Fibroblast of the conjunctiva (primary cell): ENCODE measurements around the gene CFAP119.
"Not testable (repeated sequence)": the region's sequence is repeated elsewhere in the genome, so short reads cannot be mapped to it uniquely, and the experiment has no call there.

Experiments used
- DNase-seq: peaks from one replicate; pipeline ENCODE4 v3.0.0-alpha.2; 2010; ENCODE audit warnings: low read depth

CFAP119 gene

DNA sequence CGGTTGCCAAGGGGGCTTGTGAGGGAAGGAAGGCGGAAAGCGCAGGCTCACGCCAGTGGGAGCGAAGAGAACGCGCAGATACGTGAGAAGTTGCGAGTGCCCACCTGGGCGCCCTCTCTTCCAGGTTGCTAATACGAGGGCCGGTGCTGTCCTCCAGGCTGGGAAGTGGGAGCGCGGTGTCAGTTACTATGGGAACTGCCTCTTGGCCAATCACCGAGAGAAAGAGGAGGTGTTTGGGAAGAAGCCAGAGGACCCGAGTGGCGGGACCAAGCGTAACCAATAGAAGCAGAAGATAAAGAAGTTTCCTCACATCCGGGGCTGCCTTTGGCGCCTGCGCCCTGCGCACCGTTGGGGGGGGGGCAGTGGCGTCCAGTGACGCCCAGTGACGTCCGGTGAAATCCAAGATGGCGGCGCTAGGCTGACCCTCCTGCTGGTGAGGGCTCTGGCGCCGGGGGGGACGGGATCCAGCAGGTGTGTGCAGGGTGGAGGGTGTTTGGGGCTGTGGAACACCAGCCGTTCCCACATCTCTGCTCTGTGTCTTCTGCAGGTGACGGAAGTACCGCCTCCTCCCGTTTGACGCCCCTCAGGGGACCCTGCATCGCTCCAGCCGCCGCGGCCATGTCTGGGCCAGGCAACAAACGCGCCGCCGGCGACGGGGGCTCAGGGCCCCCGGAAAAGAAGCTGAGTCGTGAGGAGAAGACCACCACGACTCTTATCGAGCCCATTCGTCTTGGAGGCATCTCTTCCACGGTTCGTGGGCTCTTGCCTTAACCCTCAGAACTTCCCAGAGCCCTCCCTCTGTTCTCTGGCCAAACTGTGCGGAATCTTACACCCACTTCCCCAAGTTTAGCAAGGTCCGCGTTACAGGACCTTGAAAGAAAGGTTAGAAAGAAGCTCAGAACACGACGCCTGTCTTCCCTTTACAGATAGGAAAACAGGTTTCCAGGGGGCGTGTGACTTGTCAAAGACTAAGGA lies at the start of gene CFAP119, which contains the start of gene RNF40:
CFAP119 (minus strand) TSS at position 135 of the 975 bp plus-strand sequence. CDS start 314 bp downstream, outside the sequence.
RNF40 (plus strand) TSS at position 395 of the 975 bp plus-strand sequence; CDS start at position 619, 224 bp downstream.
- peak; percentile 96 for DNase-seq

DNA sequence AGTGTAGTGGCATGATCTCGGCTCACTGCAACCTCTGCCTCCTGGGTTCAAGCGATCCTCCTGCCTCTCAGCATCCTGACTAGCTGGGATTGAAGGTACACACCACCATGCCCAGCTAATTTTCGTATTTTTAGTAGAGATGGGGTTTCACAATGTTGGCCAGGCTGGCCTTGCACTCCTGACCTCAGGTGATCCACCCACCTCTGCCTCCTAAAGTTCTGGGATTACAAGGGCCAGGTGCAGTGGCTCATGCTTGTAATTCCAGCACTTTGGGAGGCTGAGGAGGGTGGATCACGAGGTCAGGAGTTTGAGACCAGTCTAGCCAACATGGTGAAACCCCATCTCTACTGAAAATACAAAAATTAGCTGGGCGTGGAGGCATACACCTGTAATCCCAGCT lies 47.8 kb upstream of the CFAP119 start:
- DNase-seq = not testable (repeated sequence)

DNA sequence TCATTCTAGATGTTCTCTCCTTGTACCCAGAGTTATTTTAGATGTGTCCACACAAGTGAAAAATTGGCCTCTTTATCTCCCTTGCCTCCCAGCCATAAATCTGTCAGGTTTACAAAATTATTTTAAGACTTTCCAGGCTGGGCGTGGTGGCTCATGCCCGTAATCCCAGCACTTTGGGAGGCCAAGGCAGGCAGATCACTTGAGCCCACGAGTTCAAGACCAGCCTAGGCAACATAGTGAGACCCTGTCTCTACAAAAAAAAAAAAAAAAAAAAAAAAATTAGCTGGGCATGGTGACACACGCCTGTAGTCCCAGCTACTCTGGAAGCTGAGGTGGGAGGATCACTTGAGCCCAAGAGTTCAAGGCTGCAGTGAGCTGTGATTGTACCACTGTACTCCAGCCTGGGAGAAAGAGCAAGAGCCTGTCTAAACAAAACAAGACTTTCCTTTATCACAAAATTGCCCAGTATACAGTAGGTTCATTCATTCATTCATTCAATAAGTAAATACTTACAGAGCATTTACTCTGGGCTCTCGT lies 47.1 kb upstream of the CFAP119 start:
- DNase-seq = not testable (repeated sequence)

DNA sequence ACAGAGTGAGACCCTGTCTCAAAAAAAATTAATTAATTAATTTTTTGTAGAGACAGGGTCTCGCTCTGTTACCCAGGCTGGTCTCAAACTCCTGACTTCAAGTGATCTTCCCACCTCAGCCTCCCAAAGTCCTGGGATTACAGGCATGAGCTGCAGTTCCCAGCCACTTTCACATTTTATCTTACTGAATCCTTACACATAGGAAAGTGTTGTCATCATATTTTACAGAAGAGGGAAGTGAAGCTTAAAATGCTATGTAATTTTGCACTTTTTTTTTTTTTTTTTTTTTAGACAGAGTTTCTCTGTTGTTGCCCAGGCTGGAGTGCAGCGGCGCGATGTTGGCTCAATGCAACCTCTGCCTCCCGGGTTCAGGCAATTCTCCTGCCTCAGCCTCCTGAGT lies 46.3 kb upstream of the CFAP119 start:
- DNase-seq = no peak

DNA sequence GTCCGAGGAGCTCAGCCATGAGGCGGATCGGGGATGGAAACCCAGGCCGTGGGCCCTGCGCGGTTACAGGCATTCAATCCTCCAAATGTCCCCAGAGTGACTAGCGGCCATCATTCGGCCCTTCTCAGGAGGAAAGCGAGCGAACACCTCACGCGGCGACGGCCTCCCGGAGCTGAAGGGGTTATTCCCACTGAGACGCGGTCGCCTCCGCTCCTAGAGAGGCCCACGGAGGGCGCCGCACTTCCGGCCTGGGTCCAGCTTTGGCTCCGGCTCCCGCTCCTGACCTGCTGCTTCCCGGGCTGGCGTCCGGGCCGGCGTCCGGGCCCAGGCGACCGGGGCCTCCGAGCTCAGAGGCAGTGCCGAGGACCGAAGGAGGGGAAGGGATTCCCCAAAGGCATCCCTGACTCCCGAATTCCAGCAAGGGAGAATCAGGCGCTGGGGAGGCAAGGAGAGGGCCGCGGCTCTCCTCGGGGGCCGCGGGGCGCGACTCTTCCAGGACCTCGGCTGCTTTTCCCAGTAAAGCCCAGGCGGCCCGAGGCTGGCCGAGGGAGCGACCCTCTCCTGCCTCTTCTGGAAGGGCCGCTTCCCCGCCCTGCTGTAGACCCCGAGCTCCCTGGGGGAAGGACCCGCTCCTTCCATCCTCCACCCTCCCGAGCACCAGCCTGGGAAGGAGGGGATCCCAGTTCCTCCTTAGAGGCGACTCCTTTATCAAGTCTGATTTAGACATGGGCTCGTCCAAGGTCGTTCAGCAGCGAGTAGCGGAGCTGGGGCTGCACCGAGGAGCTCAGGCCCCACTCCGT lies 43.7 kb upstream of the CFAP119 start:
- DNase-seq = peak; percentile 58

DNA sequence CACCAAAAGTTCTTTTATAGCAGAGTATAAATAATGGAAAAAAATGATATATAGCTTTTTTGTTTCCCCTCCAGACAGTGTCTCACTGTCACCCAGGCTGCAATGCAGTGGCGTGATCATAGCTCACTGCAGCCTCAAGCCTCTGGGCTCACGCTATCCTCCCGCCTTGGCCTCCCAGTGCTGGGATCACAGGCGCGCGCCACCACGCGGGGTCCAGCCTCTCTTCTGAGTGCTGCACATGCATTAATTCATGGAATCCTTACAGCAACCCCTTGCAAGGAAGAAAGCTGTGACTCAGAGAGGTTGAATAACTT lies 43.2 kb upstream of the CFAP119 start:
- no peak for DNase-seq

DNA sequence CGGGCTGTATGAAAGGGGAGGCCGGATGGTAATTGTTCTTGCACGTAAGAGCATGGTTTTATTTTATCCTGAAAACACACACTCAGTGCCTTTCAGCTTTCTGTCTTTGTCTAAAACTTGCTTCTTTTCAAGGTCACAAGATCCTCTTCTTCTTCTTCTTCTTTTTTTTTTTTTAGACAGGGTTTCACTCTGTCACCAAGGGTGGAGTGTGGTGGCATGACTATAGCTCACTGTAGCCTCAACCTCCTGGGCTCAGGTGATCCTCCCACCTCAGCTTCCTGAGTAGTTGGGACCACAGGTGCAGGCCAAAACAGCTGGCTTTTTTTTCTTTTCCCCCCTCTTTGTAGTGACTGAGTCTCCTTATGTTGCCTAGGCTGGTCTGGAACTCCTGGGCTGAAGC lies 41.1 kb upstream of the CFAP119 start:
- no peak for DNase-seq

DNA sequence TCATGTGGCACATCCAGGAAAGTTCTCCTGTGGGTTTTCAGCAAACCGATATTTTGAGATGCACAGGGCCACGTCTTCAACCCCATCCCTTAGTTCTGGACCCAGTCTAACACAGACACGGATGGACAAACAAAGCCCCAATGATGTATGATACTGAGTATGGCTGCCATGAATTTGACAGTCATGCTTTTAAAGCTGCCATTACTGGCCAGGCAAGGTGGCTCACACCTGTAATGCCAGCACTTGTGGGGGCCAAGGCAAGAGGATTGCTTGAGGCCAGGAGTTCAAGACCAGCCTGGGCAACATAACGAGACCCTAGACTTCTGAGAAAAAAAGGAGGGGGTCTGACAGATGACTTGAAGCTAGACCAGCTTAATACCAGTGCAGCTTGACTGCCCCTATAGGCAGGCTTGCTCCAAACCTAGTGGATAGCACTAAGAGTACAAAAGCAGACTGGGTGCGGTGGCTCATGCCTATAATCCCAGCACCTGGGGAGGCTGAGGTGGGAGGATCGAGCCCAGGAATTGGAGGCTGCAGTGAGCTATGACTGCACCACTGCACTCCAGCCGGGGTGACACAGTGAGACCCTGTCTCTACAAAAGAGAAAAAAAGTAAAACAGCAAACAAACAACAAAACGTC lies 35.9 kb upstream of the CFAP119 start:
- DNase-seq = no peak

DNA sequence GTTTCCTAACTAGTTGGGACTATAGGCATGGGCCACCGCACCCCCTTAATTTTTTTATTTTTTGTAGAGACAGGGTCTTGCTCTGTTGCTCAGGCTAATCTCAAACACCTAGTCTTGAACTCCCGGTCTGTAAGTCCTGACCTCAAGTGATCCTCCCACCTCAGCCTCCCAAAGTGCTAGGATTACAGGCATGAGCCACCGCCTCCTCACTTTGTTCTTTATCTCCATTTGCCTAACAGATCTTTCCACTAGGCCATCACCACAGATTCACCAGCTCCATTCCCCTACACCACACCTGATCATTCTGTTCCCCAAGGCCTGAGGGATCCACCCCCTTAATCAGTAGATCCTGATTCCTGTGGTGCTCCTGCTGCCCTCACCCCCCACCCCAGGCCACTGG lies 32.8 kb upstream of the CFAP119 start:
- no peak for DNase-seq

DNA sequence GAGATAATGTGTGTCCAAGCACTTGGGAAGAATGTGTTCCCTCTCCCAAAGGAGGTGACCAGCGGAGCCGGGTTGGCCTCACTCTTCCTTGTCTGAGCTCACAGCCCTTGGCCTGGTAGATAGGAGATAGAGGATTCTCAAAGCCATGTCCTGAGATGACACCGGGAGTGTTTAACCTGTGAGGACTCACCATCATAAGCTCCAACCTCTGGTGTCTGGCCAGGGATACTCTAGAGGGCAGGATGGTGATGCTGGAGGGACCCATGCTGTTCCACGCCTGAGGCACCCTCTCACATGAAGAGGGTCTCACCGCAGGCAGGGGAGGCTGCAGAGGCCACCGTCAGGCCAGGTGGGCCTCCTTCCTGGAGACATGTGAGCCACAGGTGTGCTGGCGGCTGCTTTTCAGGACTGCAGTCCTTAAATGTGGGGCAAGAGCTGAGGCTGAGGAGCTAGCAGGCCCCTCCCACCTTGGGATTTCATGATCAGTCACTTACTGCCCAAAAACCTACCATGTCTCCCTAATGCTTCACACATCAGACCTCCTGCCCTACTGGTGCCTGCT lies 31.7 kb upstream of the CFAP119 start:
- no peak for DNase-seq

DNA sequence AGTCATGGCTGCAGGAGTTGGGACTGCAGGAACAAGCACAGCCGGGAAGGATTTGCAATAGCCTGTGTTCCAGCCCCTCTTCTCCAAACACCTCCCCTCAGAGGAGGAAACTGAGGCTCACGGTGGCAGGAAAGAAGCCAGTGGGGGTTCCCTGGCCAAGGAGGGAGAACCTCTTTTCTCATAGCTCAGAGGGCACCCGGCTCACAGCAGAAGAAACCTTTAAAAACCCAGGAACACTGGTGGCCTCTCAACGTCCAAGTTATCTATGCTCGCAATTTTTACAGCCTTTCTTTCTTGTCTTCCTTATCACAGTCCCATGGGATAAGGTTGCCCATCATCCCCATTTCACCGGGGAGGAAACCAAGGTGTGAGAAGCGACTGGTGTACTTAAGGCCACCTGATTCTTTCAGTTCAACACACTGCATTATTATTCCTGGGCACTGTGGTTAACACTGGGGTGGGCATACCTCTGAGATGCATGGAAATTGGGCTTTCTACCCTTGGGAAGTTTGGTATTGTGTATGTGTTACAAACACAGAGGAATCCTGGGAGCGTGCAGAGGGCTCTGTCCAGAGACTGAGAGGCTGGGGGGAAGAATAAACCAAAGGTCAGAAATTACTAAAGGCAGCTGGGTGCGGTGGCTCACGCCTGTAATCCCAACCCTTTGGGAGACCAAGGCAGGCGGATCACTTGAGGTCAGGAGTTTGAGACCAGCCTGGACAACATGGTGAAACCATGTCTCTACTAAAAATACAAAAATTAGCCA lies 25.9 kb upstream of the CFAP119 start:
- no peak for DNase-seq

DNA sequence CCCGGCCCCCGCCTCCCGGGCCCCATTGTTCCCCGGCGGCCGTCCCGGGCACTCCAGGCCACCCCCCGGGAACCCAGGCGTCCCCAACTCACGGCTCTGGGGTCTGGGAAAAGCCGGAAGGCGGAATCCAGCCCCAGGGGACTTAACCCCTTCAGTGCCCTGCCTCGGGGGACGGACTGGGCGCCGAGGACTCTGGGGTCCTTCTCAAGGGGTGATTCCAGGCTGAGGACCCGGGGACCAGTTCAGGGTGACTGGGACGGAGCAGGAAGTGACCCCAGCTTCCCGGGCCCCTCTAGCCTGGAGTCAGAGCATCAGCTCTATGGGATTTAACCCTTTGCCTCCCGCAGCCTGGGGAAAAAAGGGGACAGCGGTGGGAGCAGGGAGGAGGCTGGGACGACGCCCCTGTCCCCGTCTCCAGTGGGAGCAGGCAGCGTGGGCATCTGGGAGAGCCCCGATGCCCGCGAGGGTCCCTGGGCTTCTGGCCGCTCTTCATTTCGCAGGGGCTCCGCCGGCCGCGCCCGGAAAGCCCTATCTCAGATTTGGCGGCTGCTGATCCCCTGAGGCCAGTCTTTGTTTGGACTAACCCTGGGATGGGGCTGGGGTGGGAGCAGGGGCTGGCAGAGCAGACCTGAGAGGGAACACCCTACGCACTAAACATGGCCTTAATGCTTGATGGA lies 25.2 kb upstream of the CFAP119 start, which contains the start of gene ZNF629:
ZNF629 (minus strand) TSS at position 270 of the 677 bp plus-strand sequence. CDS start 2,723 bp downstream, outside the sequence.
- no peak for DNase-seq

DNA sequence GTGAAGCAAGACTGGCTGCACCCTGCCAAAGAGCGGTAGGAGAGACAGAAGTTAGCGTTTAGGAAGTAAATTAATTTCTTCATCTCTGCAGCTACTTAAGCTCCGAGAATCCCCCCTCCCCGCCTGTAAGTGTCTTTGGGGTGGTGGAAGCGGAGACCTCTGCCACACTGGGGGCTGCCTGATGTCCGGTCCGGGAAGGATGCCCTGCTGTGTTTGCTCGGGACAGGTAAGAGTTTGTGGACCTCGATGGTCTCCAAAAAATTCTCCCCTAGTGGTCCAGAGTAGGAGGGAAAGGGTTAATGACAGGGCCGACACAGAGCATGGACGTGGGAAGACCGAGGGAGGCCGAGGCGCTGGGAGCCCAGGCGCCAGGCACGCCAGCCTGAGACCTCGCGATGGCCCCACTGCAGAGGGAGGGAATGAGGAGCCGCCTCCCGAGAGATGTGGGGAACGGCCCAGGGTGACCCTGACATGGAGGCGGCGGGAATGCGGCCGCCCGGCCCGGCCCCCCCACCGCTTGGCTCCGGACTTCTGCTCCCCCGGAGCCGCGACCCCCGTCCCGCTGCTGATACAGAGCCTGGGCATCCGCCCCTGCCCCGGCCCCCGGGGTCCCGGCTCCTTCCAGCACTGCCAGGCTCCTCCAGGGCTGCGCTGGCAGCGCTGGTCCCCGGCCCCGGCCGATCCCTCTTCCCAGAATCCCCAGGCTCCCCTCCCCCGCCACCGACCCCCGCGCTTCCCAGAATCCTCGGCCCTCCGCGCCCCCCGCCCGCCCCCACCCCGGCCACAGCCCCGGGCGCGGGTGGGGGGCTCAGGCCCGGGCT lies 24.5 kb upstream of the CFAP119 start:
- DNase-seq = no peak

DNA sequence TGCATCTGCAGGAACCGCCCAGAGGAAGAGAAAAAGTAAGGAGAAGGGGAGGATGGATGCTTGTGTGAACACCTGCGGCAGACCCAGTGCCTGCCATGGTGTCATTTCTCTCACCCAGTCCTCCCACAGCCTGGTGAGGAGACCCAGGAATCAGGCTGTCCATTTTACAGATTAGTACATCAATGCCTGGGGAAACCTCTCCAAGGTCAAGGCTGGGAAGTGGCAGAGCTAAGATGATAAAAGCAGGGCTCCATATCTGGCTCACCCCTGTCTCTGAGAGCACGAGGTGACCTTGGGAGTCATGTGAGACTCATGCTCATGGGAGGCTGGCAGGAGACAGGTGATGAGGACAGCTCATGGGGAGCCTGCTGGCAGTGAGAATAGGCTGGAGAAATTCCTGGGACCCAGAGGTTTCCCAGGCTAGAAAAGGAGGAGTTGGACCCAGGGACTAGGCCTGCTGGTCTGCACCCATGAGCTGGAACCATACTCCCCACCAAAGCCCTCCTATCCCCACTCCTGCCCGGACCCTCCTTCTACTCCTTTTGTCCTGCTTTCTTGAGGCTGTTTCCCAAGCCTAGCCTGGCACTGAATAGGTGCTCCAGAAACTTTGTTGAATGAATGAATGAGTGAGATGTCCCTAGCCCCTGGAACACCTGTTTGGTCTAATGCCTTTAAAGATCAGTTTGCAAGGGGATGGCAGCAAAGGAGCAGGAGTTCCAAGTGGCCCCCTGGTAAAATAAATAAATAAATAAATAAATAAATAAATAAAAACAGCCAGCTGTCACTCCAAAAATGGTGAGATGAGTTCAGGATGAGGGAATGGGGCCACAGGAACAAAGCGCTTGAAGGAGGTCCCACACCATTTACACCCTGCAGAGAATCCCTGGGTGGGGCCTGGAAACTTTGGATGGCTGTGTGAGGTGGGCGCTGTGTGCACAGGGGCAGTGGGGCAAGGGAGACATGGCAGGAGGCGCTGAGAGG lies 23.6 kb upstream of the CFAP119 start:
- DNase-seq = no peak

DNA sequence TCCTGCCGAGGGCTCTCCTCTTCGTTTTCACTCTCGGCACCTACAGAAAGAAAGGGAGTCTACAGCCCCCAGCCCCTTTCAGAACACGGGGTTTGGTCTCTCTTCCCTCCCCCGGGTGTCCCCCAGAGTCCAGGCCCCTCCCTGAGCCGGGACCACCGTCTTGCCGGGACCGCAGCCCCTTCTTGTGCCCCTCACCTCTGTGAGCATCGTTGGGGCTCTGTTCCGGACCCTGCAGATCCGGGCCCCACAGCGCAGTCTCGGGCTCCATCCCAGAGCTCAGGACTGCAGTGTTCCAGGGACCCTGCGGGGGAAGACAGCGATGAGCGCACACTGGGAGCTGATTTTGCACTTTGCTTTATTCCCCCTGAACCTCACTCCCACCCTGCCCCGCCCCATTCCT lies 22.4 kb upstream of the CFAP119 start:
- DNase-seq = no peak

DNA sequence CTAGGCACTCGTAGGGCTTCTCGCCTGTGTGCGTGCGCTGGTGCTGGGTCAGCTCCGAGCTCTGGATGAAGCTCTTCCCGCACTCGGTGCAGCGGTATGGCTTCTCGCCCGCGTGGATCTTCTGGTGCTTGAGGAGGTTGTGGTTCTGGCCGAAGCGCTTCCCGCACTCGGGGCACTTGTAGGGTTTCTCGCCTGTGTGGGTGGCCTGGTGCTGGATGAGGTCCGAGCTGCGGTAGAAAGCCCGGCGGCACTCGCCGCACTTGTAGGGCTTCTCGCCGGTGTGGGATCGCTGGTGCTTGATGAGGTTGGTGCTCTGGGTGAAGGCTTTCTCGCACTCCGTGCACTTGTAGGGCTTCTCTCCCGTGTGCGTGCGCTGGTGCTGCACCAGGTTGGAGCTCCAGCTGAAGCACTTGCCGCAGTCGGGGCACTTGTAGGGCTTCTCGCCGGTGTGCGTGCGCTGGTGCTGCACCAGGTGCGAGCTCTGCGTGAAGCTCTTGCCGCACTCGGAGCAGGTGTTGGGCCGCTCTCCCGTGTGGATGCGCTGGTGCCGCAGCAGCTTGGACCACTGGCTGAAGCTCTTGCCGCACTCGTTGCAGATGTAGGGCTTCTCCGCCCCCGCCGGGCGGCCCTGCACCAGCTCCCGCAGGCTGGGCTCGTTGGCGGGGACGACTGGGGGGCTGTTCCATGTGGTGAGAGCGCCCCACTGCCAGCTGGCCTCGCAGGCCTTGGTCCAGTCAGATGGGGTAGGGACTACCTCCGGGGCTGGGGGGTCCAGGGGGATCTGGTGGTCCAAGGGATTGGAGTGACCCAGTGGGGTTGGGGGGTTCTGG lies 21.6 kb upstream of the CFAP119 start:
- DNase-seq = no peak
